ENCODE results near the gene AIF1. TPM values are rescaled to one million over a fixed set of nuclear protein-coding genes. Genes with fewer than 3 reads are reported as not detected.
A peak's percentile ranks its signal among the peaks of the same experiment; 100 is the strongest.

The AIF1 gene
- total RNA-seq, 4 donors from 2014 or later: 4.3 to 11.0 (median 4.8) TPM

DNA sequence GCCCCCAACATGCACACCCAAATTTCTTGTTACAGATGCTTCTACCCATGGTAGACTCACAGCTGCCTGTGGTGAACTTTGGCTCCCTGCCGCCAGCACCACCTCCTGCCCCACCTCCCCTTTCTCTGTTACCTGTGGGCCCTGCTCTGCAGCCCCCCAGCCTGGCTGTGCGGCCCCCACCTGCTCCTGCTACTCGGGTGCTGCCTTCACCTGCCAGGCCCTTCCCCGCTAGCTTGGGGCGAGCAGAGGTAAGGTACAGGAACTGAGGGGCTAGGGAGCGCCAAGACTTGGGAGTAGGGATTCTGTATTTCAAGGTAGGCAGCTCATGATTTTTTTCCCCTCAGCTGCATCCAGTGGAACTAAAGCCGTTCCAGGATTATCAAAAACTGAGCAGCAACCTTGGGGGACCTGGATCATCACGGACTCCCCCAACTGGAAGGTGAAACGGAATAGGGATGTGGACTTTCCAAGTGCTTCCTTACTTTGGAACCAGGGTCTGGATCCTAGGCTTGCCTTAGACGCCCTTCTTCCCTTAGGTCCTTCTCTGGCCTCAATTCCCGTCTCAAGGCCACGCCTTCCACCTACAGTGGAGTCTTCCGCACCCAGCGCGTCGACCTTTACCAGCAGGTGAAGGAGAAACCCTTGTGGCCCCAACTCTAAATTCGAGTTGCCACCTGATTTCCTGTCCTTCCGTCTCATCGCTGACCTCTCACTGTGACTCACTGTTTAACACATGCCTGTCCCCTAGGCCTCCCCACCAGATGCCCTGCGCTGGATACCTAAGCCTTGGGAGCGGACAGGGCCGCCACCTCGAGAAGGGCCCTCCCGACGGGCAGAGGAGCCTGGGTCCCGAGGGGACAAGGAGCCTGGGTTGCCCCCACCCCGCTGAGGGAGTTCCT lies 21.9 kb downstream of the AIF1 start:
- in situ Hi-C loops (cut with MboI; ENCODE audit: low sequenced_read_pairs in 4 of 4) (no loop called here), intact Hi-C loops (cut with DNase I; ENCODE audit: low total_unique reads) (no loop called here)
- ATAC-seq (no peak), DNase-seq (no peak)
- Histone ChIP-seq H3K27ac (peak overlapping the region in 1 of 4 donors; percentile 31), H3K27me3 (no peaks in the 10 kb centered on the region), H3K36me3 (peaks cover 7 to 96% of the 10 kb centered on the region in 2 donors), H3K4me3 (no peak overlapping the region), H3K4me1 (no peaks in the 10 kb centered on the region), H3K9me3 (no peaks in the 10 kb centered on the region)
- TF ChIP-seq CTCF (IDR thresholded peaks at IDR 0.05 in 4 of 5, conservative IDR thresholded peaks at IDR 0.05 in 1 of 5) (no peak), POLR2A (IDR thresholded peaks at IDR 0.05) (no peak)

DNA sequence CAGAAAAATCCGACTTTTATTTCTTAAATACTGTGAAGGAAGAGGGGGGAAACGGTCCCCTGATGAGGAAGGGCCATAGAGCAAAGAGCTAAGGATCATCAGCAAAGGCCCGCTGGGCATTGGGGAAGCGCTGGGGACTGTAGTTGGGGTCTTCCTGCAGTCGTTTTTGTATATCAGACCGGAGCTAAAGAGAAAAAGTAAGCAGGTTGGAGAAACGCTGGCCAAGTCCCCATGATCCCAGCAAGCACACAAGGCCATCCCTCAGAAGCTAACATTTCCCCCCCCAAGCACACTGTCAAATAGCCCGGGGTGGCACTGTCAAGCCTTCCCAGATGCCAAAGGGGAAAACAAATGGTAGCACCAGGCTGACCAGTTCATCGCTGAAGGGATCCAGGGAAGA lies 24.0 kb downstream of the AIF1 start:
- DNase-seq (no peak), ATAC-seq (peak in 1 of 2 donors; percentile 16)
- H3K4me3 ChIP-seq: no peak overlapping the region
- H3K27ac ChIP-seq: peak overlapping the region in 1 of 4 donors; percentile 42
- in situ Hi-C loops (cut with MboI; ENCODE audit: low sequenced_read_pairs in 4 of 4): no loop called here
- H3K27me3 ChIP-seq: no peaks in the 10 kb centered on the region
- no peaks in the 10 kb centered on the region for H3K9me3 ChIP-seq
- no peaks in the 10 kb centered on the region for H3K4me1 ChIP-seq
- H3K36me3 ChIP-seq: peaks cover 7 to 91% of the 10 kb centered on the region in 2 donors
- intact Hi-C loops (cut with DNase I; ENCODE audit: low total_unique reads): no loop called here
- TF ChIP-seq POLR2A (IDR thresholded peaks at IDR 0.05): no peak
- no peak for TF ChIP-seq CTCF (IDR thresholded peaks at IDR 0.05 in 4 of 5, conservative IDR thresholded peaks at IDR 0.05 in 1 of 5)

GRCh38 chr6:31639449-31639861 lies 24.4 kb downstream of the AIF1 start:
- DNase-seq (no peak), ATAC-seq (no peak)
- TF ChIP-seq CTCF (IDR thresholded peaks at IDR 0.05 in 4 of 5, conservative IDR thresholded peaks at IDR 0.05 in 1 of 5) (no peak), POLR2A (IDR thresholded peaks at IDR 0.05) (no peak)
- peak overlapping the region in 1 of 4 donors; percentile 42 for H3K27ac ChIP-seq
- in situ Hi-C loops (cut with MboI; ENCODE audit: low sequenced_read_pairs in 4 of 4) (no loop called here), intact Hi-C loops (cut with DNase I; ENCODE audit: low total_unique reads) (no loop called here)
- H3K9me3 ChIP-seq: no peaks in the 10 kb centered on the region
- H3K4me3 ChIP-seq: no peak overlapping the region
- H3K4me1 ChIP-seq: no peaks in the 10 kb centered on the region
- H3K27me3 ChIP-seq: no peaks in the 10 kb centered on the region
- peaks cover 7 to 91% of the 10 kb centered on the region in 2 donors for H3K36me3 ChIP-seq

DNA sequence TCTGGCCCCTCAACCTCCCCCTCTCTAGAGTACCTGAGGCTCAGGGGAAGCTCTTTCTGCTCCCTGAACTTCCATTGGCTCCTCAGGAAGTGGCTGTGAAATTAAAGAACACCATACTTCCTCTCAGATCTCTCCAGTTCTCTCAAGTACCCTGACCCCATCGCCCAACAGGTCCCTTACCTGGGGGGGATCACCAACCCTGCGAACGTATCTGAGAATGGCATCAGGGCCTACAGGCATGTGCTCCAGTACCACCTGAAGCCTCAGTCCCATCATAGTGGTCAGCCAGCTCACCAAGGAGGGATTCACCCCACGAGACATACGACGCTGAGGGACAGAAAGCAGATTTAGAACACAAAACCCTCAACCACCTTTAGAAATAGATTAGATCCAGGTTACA lies 25.6 kb downstream of the AIF1 start:
- H3K9me3 ChIP-seq: no peaks in the 10 kb centered on the region
- H3K4me3 ChIP-seq: no peak overlapping the region
- intact Hi-C loops (cut with DNase I; ENCODE audit: low total_unique reads) (no loop called here), in situ Hi-C loops (cut with MboI; ENCODE audit: low sequenced_read_pairs in 4 of 4) (no loop called here)
- H3K4me1 ChIP-seq: no peaks in the 10 kb centered on the region
- H3K27me3 ChIP-seq: no peaks in the 10 kb centered on the region
- DNase-seq (no peak), ATAC-seq (no peak)
- H3K27ac ChIP-seq: no peak overlapping the region
- TF ChIP-seq CTCF (IDR thresholded peaks at IDR 0.05 in 4 of 5, conservative IDR thresholded peaks at IDR 0.05 in 1 of 5) (no peak), POLR2A (IDR thresholded peaks at IDR 0.05) (no peak)
- H3K36me3 ChIP-seq: peaks cover 7 to 91% of the 10 kb centered on the region in 2 donors

All from gastrocnemius medialis (tissue), 4 donors.